ENCODE data around the gene VSIG8. TPM values are rescaled to one million over a fixed set of nuclear protein-coding genes. Genes with fewer than 3 reads are reported as not detected.

Gene VSIG8
- total and polyA plus RNA-seq, 2 of the 8 experiments (the other 6 are each of a cell fraction or from before 2014, with no cell fraction given): not detected

DNA sequence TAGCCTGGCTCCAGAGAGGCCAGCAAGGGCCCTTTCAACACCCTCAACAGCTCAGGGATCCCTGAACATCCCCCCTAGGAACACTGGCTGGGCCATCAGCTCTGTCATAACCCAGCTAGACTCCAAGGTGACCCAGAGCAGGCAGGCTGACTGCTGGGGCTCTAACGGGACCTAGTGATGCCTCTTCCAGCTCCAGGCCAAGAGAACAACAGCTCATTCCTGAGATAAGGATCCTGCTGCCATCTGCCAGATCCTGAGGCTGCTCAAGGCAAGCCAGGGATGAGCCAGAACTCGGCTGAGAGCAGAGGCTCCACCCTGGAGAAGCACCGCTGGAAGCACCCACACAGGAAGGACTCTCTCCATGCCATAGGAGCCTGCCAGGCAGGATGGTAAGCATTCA is 2.0 kb downstream of the VSIG8 start:
- DNase-seq (ENCODE audit: low read depth in 1 of 2, low spot score in 2 of 2) (no peak), FAIRE-seq (no peak)
- no peak overlapping the region for H2BK15ac ChIP-seq (ENCODE audit: low read length)
- no peaks in the 10 kb centered on the region; a peak in 1 of 4 replicates for H3K9me3 ChIP-seq (ENCODE audit: insufficient read depth in 2 of 2, low read depth in 1 of 2, low read length in 1 of 2)
- no peak overlapping the region for H2AK5ac ChIP-seq (ENCODE audit: low read depth, low read length)
- H2BK120ac ChIP-seq (replicated peaks; ENCODE audit: low read depth, low read length): no peak overlapping the region
- H3K23ac ChIP-seq (ENCODE audit: insufficient read length): no peak overlapping the region
- no peak overlapping the region for H3K18ac ChIP-seq (ENCODE audit: extremely low read depth, low read length)
- no peak overlapping the region for H4K8ac ChIP-seq (ENCODE audit: extremely low read depth, insufficient read depth, low read length)
- H2AFZ ChIP-seq (ENCODE audit: low read length): no peak overlapping the region
- ChIA-PET CTCF (ENCODE audit: partially characterized antibody) (interaction anchor here (1.0 to 14.8 kb wide), 5 partner anchors 9 to 147 kb away, joined by 4 to 111 read pairs (median 10); no protein-coding TSS in a partner anchor), POLR2A (ENCODE audit: partially characterized antibody) (interaction anchor here (0.6 kb wide), 1 partner anchor 742 kb away, joined by 3 read pairs; no protein-coding TSS in a partner anchor)
- no peak overlapping the region for H4K5ac ChIP-seq (ENCODE audit: insufficient read length, low read depth, low read length)
- no peak overlapping the region for H4K91ac ChIP-seq (replicated peaks; ENCODE audit: insufficient read length, low read length)
- H3K4me1 ChIP-seq (replicated peaks in 1 of 4; ENCODE audit: control insufficient read depth in 3 of 4, insufficient read depth in 4 of 4, low read length in 3 of 4): peaks cover 0 to 2% (median 0%) of the 10 kb centered on the region in 4 experiments; a peak in 2 of 7 replicates
- H3K9ac ChIP-seq (replicated peaks in 1 of 4; ENCODE audit: extremely low read depth in 1 of 4, low read depth in 3 of 4, low read length in 3 of 4): no peak overlapping the region
- H3K4me2 ChIP-seq (ENCODE audit: insufficient read depth in 1 of 2, low read depth in 2 of 2, low read length in 2 of 2): no peak overlapping the region
- H2BK20ac ChIP-seq (ENCODE audit: low read length): no peak overlapping the region
- H3K27ac ChIP-seq (ENCODE audit: low read depth, low read length): no peak overlapping the region
- peak overlapping the region; percentile 0; the same call in 1 of the 2 replicates for H2BK12ac ChIP-seq (ENCODE audit: low read depth, low read length)
- no peaks in the 10 kb centered on the region for H3K79me2 ChIP-seq (ENCODE audit: control insufficient read depth in 1 of 2, insufficient read depth in 2 of 2, low read length in 2 of 2)
- H3K14ac ChIP-seq (ENCODE audit: insufficient read length): no peak overlapping the region
- H3K36me3 ChIP-seq (ENCODE audit: control insufficient read depth in 2 of 4, insufficient read depth in 4 of 4, low read length in 3 of 4): no peaks in the 10 kb centered on the region
- H3K79me1 ChIP-seq (ENCODE audit: low read depth, low read length): no peaks in the 10 kb centered on the region
- TF ChIP-seq CBX5 (IDR thresholded peaks at IDR 0.05; ENCODE audit: low read depth, low read length): no peak
- no peak for TF ChIP-seq SIN3A (conservative IDR thresholded peaks at IDR 0.05 in 1 of 2, IDR thresholded peaks at IDR 0.05 in 1 of 2; ENCODE audit: low read depth in 1 of 2, low read length in 2 of 2)
- no peak for TF ChIP-seq RNF2 (IDR thresholded peaks at IDR 0.05; ENCODE audit: borderline replicate concordance, low read depth, low read length, missing control alignments, poor library complexity, severe bottlenecking)
- TF ChIP-seq TEAD4 (IDR thresholded peaks at IDR 0.05; ENCODE audit: low read depth, low read length): no peak
- TF ChIP-seq POLR2AphosphoS5 (IDR thresholded peaks at IDR 0.05; ENCODE audit: low read depth, low read length): no peak
- no peak for TF ChIP-seq HDAC6 (IDR thresholded peaks at IDR 0.05; ENCODE audit: low read depth, low read length)
- no peak overlapping the region for H3K4ac ChIP-seq (replicated peaks; ENCODE audit: insufficient read length, low read depth, low read length)
- H3K56ac ChIP-seq (replicated peaks; ENCODE audit: insufficient read length, low read depth, low read length): no peak overlapping the region
- H4K20me1 ChIP-seq (replicated peaks in 1 of 2; ENCODE audit: control insufficient read depth in 1 of 2, insufficient read depth in 2 of 2, low read length in 2 of 2): no peaks in the 10 kb centered on the region
- H3K23me2 ChIP-seq (ENCODE audit: low read depth, low read length): no peaks in the 10 kb centered on the region
- H3K4me3 ChIP-seq (ENCODE audit: extremely low read depth in 1 of 4, insufficient read depth in 2 of 4, low read depth in 3 of 4, low read length in 4 of 4): no peak overlapping the region
- peaks cover 0 to 10% (median 8%) of the 10 kb centered on the region in 4 experiments; a peak in 6 of 7 replicates for H3K27me3 ChIP-seq (replicated peaks in 1 of 4; ENCODE audit: control insufficient read depth in 3 of 4, extremely low read depth in 1 of 4, insufficient read depth in 3 of 4, low read length in 3 of 4)
- H2BK5ac ChIP-seq (ENCODE audit: low read depth, low read length): no peak overlapping the region
- 83% methylated on average over 3 of the region's 3 CpGs; no CpG with 5 or more reads in 1 of the 2 experiments for whole genome bisulfite sequencing, 2 experiments (ENCODE audit: extremely low coverage in 1 of 2, insufficient coverage in 1 of 2, insufficient read length in 1 of 2, insufficient replicate concordance in 2 of 2, low coverage in 1 of 2, low lambda C conversion rate in 2 of 2, missing lambda C conversion rate in 1 of 2)
